ENCODE measurements around the gene AUH. TPM values are rescaled to one million over a fixed set of nuclear protein-coding genes. Genes with fewer than 3 reads are reported as not detected.
A peak's percentile ranks its signal among the peaks of the same experiment; 100 is the strongest.

Gene AUH, protein sequence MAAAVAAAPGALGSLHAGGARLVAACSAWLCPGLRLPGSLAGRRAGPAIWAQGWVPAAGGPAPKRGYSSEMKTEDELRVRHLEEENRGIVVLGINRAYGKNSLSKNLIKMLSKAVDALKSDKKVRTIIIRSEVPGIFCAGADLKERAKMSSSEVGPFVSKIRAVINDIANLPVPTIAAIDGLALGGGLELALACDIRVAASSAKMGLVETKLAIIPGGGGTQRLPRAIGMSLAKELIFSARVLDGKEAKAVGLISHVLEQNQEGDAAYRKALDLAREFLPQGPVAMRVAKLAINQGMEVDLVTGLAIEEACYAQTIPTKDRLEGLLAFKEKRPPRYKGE
- total RNA-seq (2011; cell fraction: chromatin; rRNA removed; ENCODE audit: low replicate concordance): 16.8 and 53.1 TPM in 2 replicates
- total RNA-seq (2011; cell fraction: nucleolus; rRNA removed): 7.8 and 11.6 TPM in 2 replicates
- 18.8 and 30.1 TPM in 2 replicates for total RNA-seq (2011; cell fraction: nucleoplasm; rRNA removed)
- total RNA-seq (2014; rRNA removed): 29.0 and 32.8 TPM in 2 replicates
- total RNA-seq (2014; rRNA removed; fragmentation: Illumina TruSeq; extraction: Trizol): 11.1 and 12.4 TPM in 2 replicates
- 9.4 and 10.1 TPM in 2 replicates for total RNA-seq (2015; rRNA removed; fragmentation: Illumina TruSeq; extraction: Trizol)
- 12.7 and 13.5 TPM in 2 replicates for total RNA-seq (2021)
- 6.3 and 6.9 TPM in 2 replicates for polyA plus RNA-seq (2011; rRNA removed)
- 2.6 and 3.3 TPM in 2 replicates for polyA plus RNA-seq (2011; cell fraction: cytosol; rRNA removed)
- polyA plus RNA-seq (2011; cell fraction: nucleus; rRNA removed): 10.3 and 13.3 TPM in 2 replicates
- 6.8 and 9.1 TPM in 2 replicates for polyA plus RNA-seq (2012)
- 6.1 and 6.3 TPM in 2 replicates for polyA plus RNA-seq (2014; fragmentation: Illumina TruSeq; extraction: Trizol)
- 1 to 10 TPM; 3.4 to 4.5 TPM for polyA plus RNA-seq (2014; fragmentation: Nextera tagmentation; extraction: Ambion mirVana)
- polyA plus RNA-seq (2014; rRNA removed): 16.3 and 16.8 TPM in 2 replicates
- 11.6 and 12.7 TPM in 2 replicates for polyA minus RNA-seq (2011; rRNA and poly(A)+ RNA removed)
- polyA minus RNA-seq (2011; cell fraction: cytosol; rRNA and poly(A)+ RNA removed): 2.7 and 3.0 TPM in 2 replicates
- 22.3 and 25.0 TPM in 2 replicates for polyA minus RNA-seq (2011; cell fraction: nucleus; rRNA and poly(A)+ RNA removed)
- percentile 68 among the genes with signal in this experiment for Bru-seq, nascent RNA
- percentile 74 among the genes with signal in this experiment for BruChase-seq, experiment 1, labeled RNA remaining after a 2-hour chase
- percentile 72 among the genes with signal in this experiment for BruChase-seq, experiment 2, labeled RNA remaining after a 6-hour chase
- long read RNA-seq, experiment 1, transcript AUH-202 (10 exons, 1,577 nt): major isoform, 6 of 21 reads
- long read RNA-seq, experiment 1, partial matches to known transcripts: 1 of 21 reads
- long read RNA-seq, experiment 1, other reads (novel, unspliced or antisense): 14 of 21 reads
- long read RNA-seq, experiment 2, partial matches to known transcripts: 0 of 11 reads
- long read RNA-seq, experiment 2, other reads (novel, unspliced or antisense): 7 of 11 reads
- long read RNA-seq, experiment 3, transcript AUH-202 (10 exons, 1,577 nt): major isoform, 6 of 17 reads
- long read RNA-seq, experiment 3, partial matches to known transcripts: 1 of 17 reads
- long read RNA-seq, experiment 3, other reads (novel, unspliced or antisense): 8 of 17 reads

DNA sequence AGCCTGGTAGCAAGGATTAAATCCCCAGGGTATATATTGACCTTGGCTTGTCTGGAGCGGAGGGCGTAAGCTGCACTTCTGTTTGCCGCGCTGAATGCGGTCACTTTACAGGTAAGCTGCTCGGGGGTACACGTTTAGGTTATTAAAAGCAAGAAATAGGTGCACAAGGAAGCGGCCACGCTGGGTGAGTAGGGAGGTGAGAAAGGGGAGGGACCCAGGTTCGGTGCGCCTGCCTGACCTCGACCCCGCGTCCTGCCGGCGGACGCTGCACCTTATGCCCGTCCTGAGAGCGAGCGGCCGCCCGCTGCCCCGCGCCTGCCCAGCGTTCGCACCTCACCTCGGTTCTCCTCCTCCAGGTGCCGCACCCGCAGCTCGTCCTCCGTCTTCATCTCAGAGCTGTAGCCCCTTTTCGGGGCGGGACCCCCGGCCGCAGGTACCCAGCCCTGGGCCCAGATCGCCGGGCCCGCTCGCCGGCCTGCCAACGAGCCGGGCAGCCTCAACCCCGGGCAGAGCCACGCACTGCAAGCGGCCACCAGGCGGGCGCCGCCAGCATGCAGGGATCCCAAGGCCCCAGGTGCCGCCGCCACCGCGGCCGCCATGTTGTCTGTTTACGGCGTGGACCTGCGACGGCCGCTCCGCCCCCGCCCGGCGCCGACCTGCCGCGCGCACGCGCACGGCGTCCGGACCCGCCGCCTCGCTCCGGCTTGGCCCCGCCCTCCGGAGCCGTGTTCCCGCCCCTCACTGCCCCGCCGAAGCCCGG is at the start of gene AUH:
Gene AUH (minus strand): TSS at position 628 of the 760 bp plus-strand sequence. CDS start 29 bp downstream, at position 599.
- in situ Hi-C loops (cut with MboI): loop anchor here (5.0 kb wide), 1 partner anchor 61 kb away; the partner anchor contains the start of gene NFIL3
- DNase-seq (ENCODE audit: extremely low read depth in 1 of 4, low spot score in 3 of 4): peak; percentile 91 to 97 (median 96)
- H3K4me2 ChIP-seq (ENCODE audit: insufficient read depth, low read length): peak within 1 kb of the TSS; percentile 97
- FAIRE-seq: peak; percentile 19
- ChIA-PET CTCF (ENCODE audit: low intra/inter-chr PET ratio) (no interaction called here), POLR2A (interaction anchor here (0.9 to 3.0 kb wide), 7 partner anchors 8 to 63 kb away, joined by 3 to 12 read pairs (median 4); partner anchors contain the start of gene NFIL3)
- peaks cover 50% of the 10 kb centered on the region for H3K79me2 ChIP-seq (ENCODE audit: control insufficient read depth, insufficient read depth, low read length)
- peak; percentile 95 for ATAC-seq
- peak within 1 kb of the TSS; percentile 93 for H3K27ac ChIP-seq (ENCODE audit: extremely low read depth, low read depth, low read length)
- no TSS peak for BruUV-seq (replicated peaks)
- no peaks in the 10 kb centered on the region for H3K9me1 ChIP-seq (ENCODE audit: control insufficient read depth, insufficient read depth, low read length)
- 1% methylated on average over 40 of the region's 82 CpGs for WGBS (ENCODE audit: insufficient coverage, low coverage, missing lambda C conversion rate)
- no peaks in the 10 kb centered on the region for H4K20me1 ChIP-seq (replicated peaks; ENCODE audit: control insufficient read depth, insufficient read depth, low read length)
- peak within 1 kb of the TSS; percentile 96 for H3K4me3 ChIP-seq
- peak within 1 kb of the TSS; percentile 92 to 97 for H3K9ac ChIP-seq (ENCODE audit: insufficient read depth in 1 of 2, low read depth in 2 of 2, low read length in 2 of 2)
- peak within 1 kb of the TSS; percentile 100 for H2AFZ ChIP-seq (ENCODE audit: low read depth, low read length)
- H3K36me3 ChIP-seq (ENCODE audit: control insufficient read depth, insufficient read depth, low read length): peaks cover 29% of the 10 kb centered on the region
- H3K9me3 ChIP-seq (replicated peaks; ENCODE audit: control insufficient read depth, insufficient read depth, low read depth, low read length): peaks cover 8% of the 10 kb centered on the region
- H3K27me3 ChIP-seq (ENCODE audit: control insufficient read depth in 2 of 2, insufficient read depth in 2 of 2, low read length in 2 of 2): no peaks in the 10 kb centered on the region
- intact Hi-C loops (cut with micrococcal nuclease): loop anchor here (1.0 kb wide), 1 partner anchor 58 kb away; no protein-coding TSS in a partner anchor
- H3K4me1 ChIP-seq (replicated peaks in 1 of 2; ENCODE audit: control insufficient read depth in 2 of 2, insufficient read depth in 2 of 2, low read length in 2 of 2): peaks cover 13 to 15% of the 10 kb centered on the region in 2 experiments; a peak in 3 of 5 replicates
- TF ChIP-seq, protein P1, sequence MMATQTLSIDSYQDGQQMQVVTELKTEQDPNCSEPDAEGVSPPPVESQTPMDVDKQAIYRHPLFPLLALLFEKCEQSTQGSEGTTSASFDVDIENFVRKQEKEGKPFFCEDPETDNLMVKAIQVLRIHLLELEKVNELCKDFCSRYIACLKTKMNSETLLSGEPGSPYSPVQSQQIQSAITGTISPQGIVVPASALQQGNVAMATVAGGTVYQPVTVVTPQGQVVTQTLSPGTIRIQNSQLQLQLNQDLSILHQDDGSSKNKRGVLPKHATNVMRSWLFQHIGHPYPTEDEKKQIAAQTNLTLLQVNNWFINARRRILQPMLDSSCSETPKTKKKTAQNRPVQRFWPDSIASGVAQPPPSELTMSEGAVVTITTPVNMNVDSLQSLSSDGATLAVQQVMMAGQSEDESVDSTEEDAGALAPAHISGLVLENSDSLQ (IDR thresholded peaks at IDR 0.05): no peak
- TF ChIP-seq, protein P2, sequence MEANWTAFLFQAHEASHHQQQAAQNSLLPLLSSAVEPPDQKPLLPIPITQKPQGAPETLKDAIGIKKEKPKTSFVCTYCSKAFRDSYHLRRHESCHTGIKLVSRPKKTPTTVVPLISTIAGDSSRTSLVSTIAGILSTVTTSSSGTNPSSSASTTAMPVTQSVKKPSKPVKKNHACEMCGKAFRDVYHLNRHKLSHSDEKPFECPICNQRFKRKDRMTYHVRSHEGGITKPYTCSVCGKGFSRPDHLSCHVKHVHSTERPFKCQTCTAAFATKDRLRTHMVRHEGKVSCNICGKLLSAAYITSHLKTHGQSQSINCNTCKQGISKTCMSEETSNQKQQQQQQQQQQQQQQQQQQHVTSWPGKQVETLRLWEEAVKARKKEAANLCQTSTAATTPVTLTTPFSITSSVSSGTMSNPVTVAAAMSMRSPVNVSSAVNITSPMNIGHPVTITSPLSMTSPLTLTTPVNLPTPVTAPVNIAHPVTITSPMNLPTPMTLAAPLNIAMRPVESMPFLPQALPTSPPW (CRISPR knock-in tag; IDR thresholded peaks at IDR 0.05): peak; percentile 73
- TF ChIP-seq, protein P3, sequence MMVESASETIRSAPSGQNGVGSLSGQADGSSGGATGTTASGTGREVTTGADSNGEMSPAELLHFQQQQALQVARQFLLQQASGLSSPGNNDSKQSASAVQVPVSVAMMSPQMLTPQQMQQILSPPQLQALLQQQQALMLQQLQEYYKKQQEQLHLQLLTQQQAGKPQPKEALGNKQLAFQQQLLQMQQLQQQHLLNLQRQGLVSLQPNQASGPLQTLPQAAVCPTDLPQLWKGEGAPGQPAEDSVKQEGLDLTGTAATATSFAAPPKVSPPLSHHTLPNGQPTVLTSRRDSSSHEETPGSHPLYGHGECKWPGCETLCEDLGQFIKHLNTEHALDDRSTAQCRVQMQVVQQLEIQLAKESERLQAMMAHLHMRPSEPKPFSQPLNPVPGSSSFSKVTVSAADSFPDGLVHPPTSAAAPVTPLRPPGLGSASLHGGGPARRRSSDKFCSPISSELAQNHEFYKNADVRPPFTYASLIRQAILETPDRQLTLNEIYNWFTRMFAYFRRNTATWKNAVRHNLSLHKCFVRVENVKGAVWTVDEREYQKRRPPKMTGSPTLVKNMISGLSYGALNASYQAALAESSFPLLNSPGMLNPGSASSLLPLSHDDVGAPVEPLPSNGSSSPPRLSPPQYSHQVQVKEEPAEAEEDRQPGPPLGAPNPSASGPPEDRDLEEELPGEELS (CRISPR knock-in tag; IDR thresholded peaks at IDR 0.05; ENCODE audit: borderline replicate concordance): no peak
- TF ChIP-seq ZNF41 (CRISPR knock-in tag; conservative IDR thresholded peaks at IDR 0.05) (no peak), ZNF165 (CRISPR knock-in tag; IDR thresholded peaks at IDR 0.05; ENCODE audit: borderline replicate concordance) (no peak), HDAC3 (IDR thresholded peaks at IDR 0.05; ENCODE audit: borderline replicate concordance, partially characterized antibody) (no peak)
- TF ChIP-seq, protein P4, sequence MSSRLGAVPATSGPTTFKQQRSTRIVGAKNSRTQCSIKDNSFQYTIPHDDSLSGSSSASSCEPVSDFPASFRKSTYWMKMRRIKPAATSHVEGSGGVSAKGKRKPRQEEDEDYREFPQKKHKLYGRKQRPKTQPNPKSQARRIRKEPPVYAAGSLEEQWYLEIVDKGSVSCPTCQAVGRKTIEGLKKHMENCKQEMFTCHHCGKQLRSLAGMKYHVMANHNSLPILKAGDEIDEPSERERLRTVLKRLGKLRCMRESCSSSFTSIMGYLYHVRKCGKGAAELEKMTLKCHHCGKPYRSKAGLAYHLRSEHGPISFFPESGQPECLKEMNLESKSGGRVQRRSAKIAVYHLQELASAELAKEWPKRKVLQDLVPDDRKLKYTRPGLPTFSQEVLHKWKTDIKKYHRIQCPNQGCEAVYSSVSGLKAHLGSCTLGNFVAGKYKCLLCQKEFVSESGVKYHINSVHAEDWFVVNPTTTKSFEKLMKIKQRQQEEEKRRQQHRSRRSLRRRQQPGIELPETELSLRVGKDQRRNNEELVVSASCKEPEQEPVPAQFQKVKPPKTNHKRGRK (tag; IDR thresholded peaks at IDR 0.05): no peak

Measured in K562 (cell line).